Kidney glomerular epithelial cell (primary cell): ENCODE data around the gene CHRNB1.

Experiments
- DNase-seq: peaks from one replicate; lab custom pipeline; 2025; lab: John Stamatoyannopoulos, UW

CHRNB1 gene

GRCh38 chr17:7484067-7484918 is 39.4 kb downstream of the CHRNB1 start, which contains the start of gene POLR2A:
Gene POLR2A, plus strand, starts transcription at chr17:7484366.
- DNase-seq = peak; percentile 99

DNA sequence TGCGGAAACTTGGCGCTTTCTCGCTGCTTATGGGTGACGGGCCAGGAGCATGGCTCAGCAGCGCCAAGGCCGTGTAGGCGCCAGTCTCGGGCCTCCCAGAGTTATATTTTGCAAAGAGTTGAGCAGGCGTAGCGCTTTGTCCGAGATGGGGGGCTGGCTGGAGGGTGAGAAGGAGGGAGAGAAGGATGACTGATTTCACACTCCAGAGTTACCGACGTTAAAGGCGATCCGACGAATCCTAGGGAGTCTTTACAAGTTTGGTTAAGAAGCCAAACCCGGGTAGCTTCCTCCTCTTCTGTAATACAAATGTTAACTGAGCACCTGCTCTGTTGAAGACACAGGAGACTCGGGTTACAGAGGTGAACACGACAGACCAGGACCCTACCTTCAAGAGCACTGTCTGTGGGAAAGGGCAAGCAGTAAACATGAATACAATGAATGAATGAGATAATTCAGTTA is 40.1 kb downstream of the CHRNB1 start:
- no peak for DNase-seq

DNA sequence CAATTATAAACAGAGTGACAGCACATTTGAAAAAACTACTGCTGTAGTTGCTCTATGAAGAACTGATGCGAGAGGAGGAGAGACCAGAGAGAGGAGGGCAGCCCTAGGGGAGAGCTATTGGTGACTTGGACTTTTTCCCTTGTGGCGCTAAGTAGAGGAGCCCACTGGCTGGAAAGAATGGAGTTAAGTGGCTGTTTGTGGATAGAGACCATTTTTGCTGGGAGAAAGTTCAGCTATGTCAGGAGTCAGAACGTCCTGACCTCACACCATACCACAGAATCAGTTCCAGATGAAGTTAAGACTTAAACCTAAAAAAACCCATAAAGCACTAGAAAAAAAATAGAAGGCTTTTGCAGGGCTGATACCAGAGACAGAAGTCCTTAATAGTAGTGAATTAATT is 41.3 kb downstream of the CHRNB1 start:
- no peak for DNase-seq

GRCh38 chr17:7490144-7490543 is 45.3 kb downstream of the CHRNB1 start:
- no peak for DNase-seq

DNA sequence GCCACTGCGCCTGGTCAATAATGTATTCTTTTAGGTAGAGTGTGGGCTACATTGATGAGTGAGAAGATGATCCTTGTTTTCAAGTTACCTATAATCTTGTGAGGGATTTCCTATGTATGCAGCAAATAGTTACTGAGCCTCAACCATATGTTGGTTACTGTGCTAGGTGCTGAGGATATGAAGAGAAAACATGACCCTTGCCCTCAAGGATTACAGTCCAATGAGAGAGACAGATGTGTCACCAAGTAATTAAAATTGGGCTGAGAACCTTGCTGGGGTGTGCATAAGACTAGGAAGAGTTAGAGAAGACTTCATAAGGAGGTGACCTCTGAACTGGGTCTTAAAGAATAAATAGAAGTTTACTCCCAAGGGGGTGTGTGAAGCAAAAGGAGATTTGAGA is 46.7 kb downstream of the CHRNB1 start:
- no peak for DNase-seq

- DNase-seq = no peak
Observed at GRCh38 chr17:7493941-7494340, 49.1 kb downstream of the CHRNB1 start.

DNA sequence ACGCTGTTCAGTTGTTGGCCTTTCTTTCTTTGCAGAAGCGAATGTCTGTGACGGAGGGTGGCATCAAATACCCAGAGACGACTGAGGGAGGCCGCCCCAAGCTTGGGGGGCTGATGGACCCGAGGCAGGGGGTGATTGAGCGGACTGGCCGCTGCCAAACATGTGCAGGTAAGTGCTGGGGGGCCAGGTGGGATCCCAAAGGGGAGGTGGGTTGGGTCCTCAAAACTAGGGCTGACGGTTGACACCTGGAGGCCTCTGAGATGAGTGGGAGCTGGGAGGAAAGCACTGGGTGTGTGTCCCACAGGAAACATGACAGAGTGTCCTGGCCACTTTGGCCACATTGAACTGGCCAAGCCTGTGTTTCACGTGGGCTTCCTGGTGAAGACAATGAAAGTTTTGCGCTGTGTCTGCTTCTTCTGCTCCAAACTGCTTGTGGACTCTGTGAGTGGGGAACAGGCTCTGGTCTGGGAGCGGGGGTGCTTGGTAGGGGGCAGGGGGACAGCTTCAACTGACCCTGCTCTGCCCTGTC is 51.1 kb downstream of the CHRNB1 start:
- DNase-seq = no peak

GRCh38 chr17:7496470-7497183 is 51.8 kb downstream of the CHRNB1 start:
- no peak for DNase-seq

- DNase-seq = no peak
Observed at GRCh38 chr17:7497228-7497627, 52.4 kb downstream of the CHRNB1 start.

GRCh38 chr17:7497636-7498035 is 52.8 kb downstream of the CHRNB1 start:
- DNase-seq = no peak

- no peak for DNase-seq
Observed at GRCh38 chr17:7499161-7499560, 54.3 kb downstream of the CHRNB1 start.

DNA sequence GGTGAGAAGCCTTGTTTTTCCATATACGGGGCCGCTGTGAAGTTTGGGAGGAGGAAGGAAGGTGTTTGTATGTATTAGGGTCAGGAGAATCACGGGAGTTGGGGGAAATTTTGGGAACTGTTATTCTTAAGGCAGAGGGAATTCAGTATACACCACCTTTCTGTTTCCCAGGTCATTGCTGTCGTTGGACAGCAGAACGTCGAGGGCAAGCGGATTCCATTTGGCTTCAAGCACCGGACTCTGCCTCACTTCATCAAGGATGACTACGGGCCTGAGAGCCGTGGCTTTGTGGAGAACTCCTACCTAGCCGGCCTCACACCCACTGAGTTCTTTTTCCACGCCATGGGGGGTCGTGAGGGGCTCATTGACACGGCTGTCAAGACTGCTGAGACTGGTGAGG is 56.9 kb downstream of the CHRNB1 start:
- no peak for DNase-seq

DNA sequence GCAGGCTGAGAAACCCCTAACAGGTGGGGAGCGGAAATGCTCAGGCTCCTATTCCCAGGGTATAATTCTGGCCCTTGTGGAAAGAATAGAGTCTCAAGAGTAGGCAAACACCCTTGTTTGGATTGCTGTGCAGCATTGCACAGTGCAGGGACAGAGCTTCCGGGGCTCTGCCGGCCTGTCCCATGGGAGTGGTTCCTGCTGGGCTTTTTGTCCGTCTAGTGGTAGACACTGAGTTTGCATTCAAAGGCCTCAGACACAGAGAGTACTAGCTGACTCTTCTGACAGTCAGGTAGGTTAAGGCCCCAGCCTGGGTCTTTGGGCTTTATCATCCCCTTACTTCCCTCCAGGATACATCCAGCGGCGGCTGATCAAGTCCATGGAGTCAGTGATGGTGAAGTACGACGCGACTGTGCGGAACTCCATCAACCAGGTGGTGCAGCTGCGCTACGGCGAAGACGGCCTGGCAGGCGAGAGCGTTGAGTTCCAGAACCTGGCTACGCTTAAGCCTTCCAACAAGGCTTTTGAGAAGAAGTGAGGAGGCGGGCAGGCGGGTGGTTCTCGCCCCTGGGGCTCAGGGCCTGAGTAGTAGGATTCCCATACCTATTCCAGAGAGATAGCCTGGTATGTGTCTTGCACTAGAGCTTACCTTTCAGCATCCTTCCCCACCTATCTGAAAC is 57.4 kb downstream of the CHRNB1 start:
- no peak for DNase-seq

DNA sequence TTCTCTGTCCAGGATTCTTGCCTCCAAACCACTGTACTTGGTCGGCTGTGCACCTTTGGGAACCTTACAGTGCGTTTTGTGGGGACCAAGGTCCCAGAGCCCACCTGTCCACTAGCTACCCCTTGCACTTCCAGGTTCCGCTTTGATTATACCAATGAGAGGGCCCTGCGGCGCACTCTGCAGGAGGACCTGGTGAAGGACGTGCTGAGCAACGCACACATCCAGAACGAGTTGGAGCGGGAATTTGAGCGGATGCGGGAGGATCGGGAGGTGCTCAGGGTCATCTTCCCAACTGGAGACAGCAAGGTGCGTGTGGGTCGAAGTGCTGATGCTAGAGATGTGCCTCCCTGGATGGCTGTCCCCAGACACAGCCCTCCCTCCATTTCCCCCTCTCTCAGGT is 58.1 kb downstream of the CHRNB1 start:
- no peak for DNase-seq

GRCh38 chr17:7503521-7503920 is 58.7 kb downstream of the CHRNB1 start:
- no peak for DNase-seq
